Naive thymus-derived CD4-positive, alpha-beta T cell (primary cell): ENCODE results near the gene LAMB1. TPM values are rescaled to one million over a fixed set of nuclear protein-coding genes. Genes with fewer than 3 reads are reported as not detected.

Experiments used
- ATAC-seq: fragments of 150-1000 bp; cut with Tn5 transposase; 2 replicates; pipeline ENCODE4 v1.10.0; 2021; ENCODE audit warnings: mild to moderate bottlenecking, moderate library complexity
- CTCF ChIA-PET: fragments of 350-600 bp; sonication (Branson Sonifier 250); formaldehyde crosslinking; loops from one replicate; lab custom pipeline; 2021; ENCODE audit warnings: antibody characterized with exemption; lab: Charles Lee
- POLR2A ChIA-PET: fragments of 350-600 bp; sonication (Branson Sonifier 250); formaldehyde crosslinking; loops from one replicate; lab custom pipeline; 2021; ENCODE audit warnings: antibody characterized with exemption, inconsistent platforms; lab: Charles Lee
- DNase-seq, 9 donors: peaks; one replicate each; pipeline versions ENCODE4 v3.0.0 to v3.0.0-alpha.2; 2020 to 2022; ENCODE audit warnings: mixed read lengths in 1 of 9
- H3K27ac ChIP-seq: one replicate; pipeline ENCODE4 v1.7.0; 2013; ENCODE audit warnings: mild to moderate bottlenecking, low read depth, low read length, moderate library complexity
- H3K27me3 ChIP-seq, 2 donors: one replicate each; pipeline ENCODE4 v1.7.0; 2013; ENCODE audit warnings: low read length in 2 of 2, mild to moderate bottlenecking in 2 of 2, moderate library complexity in 2 of 2; ENCODE audit not compliant: control insufficient read depth in 2 of 2, insufficient read depth in 2 of 2
- H3K36me3 ChIP-seq, 3 experiments: 1 replicate in 2 of 3; 2 replicates in 1 of 3; pipeline ENCODE4 v1.7.0; 2013; ENCODE audit warnings: low read length in 3 of 3, mild to moderate bottlenecking in 3 of 3, moderate library complexity in 1 of 3; ENCODE audit not compliant: insufficient read depth in 3 of 3, control insufficient read depth in 2 of 3
- H3K4me1 ChIP-seq, 2 donors: one replicate each; pipeline ENCODE4 v1.7.0; 2013; ENCODE audit warnings: low read length in 2 of 2, mild to moderate bottlenecking in 2 of 2, moderate library complexity in 1 of 2; ENCODE audit not compliant: control insufficient read depth in 2 of 2, insufficient read depth in 2 of 2
- H3K4me3 ChIP-seq: 2 replicates; pipeline ENCODE4 v1.7.0; 2013; ENCODE audit warnings: mild to moderate bottlenecking, low read length
- H3K9me3 ChIP-seq, 3 experiments: 1 replicate in 2 of 3; 2 replicates in 1 of 3; pipeline ENCODE4 v1.7.0; 2013; ENCODE audit warnings: low read length in 3 of 3; ENCODE audit not compliant: control insufficient read depth in 2 of 3
- H3K27ac Mint-ChIP-seq, 9 donors: one replicate each; pipeline ENCODE4 v1.8.0; 2020 to 2022; ENCODE audit warnings: mixed read lengths in 9 of 9, mild to moderate bottlenecking in 8 of 9, moderate library complexity in 5 of 9, inconsistent platforms in 2 of 9
- H3K27me3 Mint-ChIP-seq, 5 donors: one replicate each; pipeline ENCODE4 v1.8.0; 2021 to 2022; ENCODE audit warnings: mixed read lengths in 5 of 5, mild to moderate bottlenecking in 1 of 5
- H3K36me3 Mint-ChIP-seq, 5 donors: one replicate each; pipeline ENCODE4 v1.8.0; 2020 to 2022; ENCODE audit warnings: mixed read lengths in 5 of 5, mild to moderate bottlenecking in 3 of 5, inconsistent platforms in 1 of 5
- H3K4me1 Mint-ChIP-seq, 7 donors: one replicate each; pipeline ENCODE4 v1.8.0; 2020 to 2022; ENCODE audit warnings: mixed read lengths in 7 of 7, mild to moderate bottlenecking in 3 of 7, inconsistent platforms in 1 of 7
- H3K4me3 Mint-ChIP-seq, 10 donors: one replicate each; pipeline ENCODE4 v1.8.0; 2020 to 2022; ENCODE audit warnings: mild to moderate bottlenecking in 10 of 10, mixed read lengths in 10 of 10, moderate library complexity in 6 of 10, inconsistent platforms in 2 of 10
- H3K9me3 Mint-ChIP-seq, 11 donors: one replicate each; pipeline ENCODE4 v1.8.0; 2020 to 2022; ENCODE audit warnings: mixed read lengths in 11 of 11, mild to moderate bottlenecking in 4 of 11, inconsistent platforms in 1 of 11, moderate library complexity in 1 of 11
- intact Hi-C, 2 donors: fragments of 100-400 bp; cut with micrococcal nuclease; formaldehyde crosslinking; loops; one replicate each; pipeline ENCODE4 v1.15.1; 2023
- polyA plus RNA-seq, 2 donors: library from polyadenylated mRNA; unstranded; fragments of 300-500 nt; fragmentation: Illumina TruSeq; gene quantifications; one replicate each; pipeline ENCODE4 v1.2.3, GENCODE V29; 2021
- total RNA-seq, 6 experiments: library from RNA in 5 of 6; stranded (reverse) in 5 of 6; gene quantifications; 1 replicate in 5 of 6; 2 replicates in 1 of 6; pipeline ENCODE4 v1.2.3 and lab custom pipeline; 2021 to 2026

The LAMB1 gene
- total and polyA plus RNA-seq, 7 experiments from 2014 or later, result 0.65 to 0.82 TPM; not detected in 5

- no peak overlapping the region for H3K27ac ChIP-seq
- no peak for DNase-seq
- peaks cover 5 to 21% (median 12%) of the 10 kb centered on the region in 5 donors for H3K27me3 Mint-ChIP-seq
- H3K36me3 ChIP-seq, result no peaks in the 10 kb centered on the region
- H3K27ac Mint-ChIP-seq, result no peak overlapping the region
- intact Hi-C loops, result loop anchor here in 1 of 2 donors (10.0 kb wide), 1 partner anchor 130 kb away; no protein-coding TSS in a partner anchor
- H3K4me3 Mint-ChIP-seq, result no peak overlapping the region
- POLR2A ChIA-PET, result no interaction called here
- CTCF ChIA-PET, result interaction anchor here (0.6 kb wide), 1 partner anchor 129 kb away, joined by 5 read pairs; no protein-coding TSS in a partner anchor
- H3K9me3 Mint-ChIP-seq, result no peaks in the 10 kb centered on the region
- peaks cover 0 to 6% (median 0%) of the 10 kb centered on the region in 7 donors for H3K4me1 Mint-ChIP-seq
- no peak for ATAC-seq
- H3K9me3 ChIP-seq, result no peaks in the 10 kb centered on the region
- H3K4me3 ChIP-seq, result no peak overlapping the region
- H3K27me3 ChIP-seq, result peaks cover 0 to 4% of the 10 kb centered on the region in 2 donors
- no peaks in the 10 kb centered on the region for H3K36me3 Mint-ChIP-seq
- H3K4me1 ChIP-seq, result no peaks in the 10 kb centered on the region
Observed at GRCh38 chr7:108014747-108015682, 12.1 kb upstream of the LAMB1 start.

GRCh38 chr7:108014215-108014614 is 11.3 kb upstream of the LAMB1 start:
- intact Hi-C loops, result loop anchor here in 1 of 2 donors (10.0 kb wide), 1 partner anchor 131 kb away; no protein-coding TSS in a partner anchor
- Histone ChIP-seq H3K4me1 (no peaks in the 10 kb centered on the region), H3K4me3 (no peak overlapping the region), H3K9me3 (no peaks in the 10 kb centered on the region), H3K27me3 (peaks cover 0 to 6% of the 10 kb centered on the region in 2 donors), H3K27ac (no peak overlapping the region), H3K36me3 (no peaks in the 10 kb centered on the region)
- Mint-ChIP-seq H3K27ac (no peak overlapping the region), H3K4me1 (peaks cover 0 to 6% (median 0%) of the 10 kb centered on the region in 7 donors), H3K9me3 (no peaks in the 10 kb centered on the region), H3K36me3 (no peaks in the 10 kb centered on the region), H3K4me3 (no peak overlapping the region), H3K27me3 (peaks cover 5 to 13% (median 8%) of the 10 kb centered on the region in 5 donors)
- no peak for ATAC-seq
- ChIA-PET CTCF (no interaction called here), POLR2A (no interaction called here)
- no peak for DNase-seq

- DNase-seq, result no peak
- H3K36me3 ChIP-seq, result no peaks in the 10 kb centered on the region
- H3K9me3 ChIP-seq, result no peaks in the 10 kb centered on the region
- H3K27ac Mint-ChIP-seq, result no peak overlapping the region
- ChIA-PET POLR2A (no interaction called here), CTCF (no interaction called here)
- H3K4me1 ChIP-seq, result no peaks in the 10 kb centered on the region
- H3K27ac ChIP-seq, result no peak overlapping the region
- peaks cover 0 to 6% (median 0%) of the 10 kb centered on the region in 7 donors for H3K4me1 Mint-ChIP-seq
- no peak for ATAC-seq
- no peaks in the 10 kb centered on the region for H3K36me3 Mint-ChIP-seq
- H3K4me3 ChIP-seq, result no peak overlapping the region
- intact Hi-C loops, result loop anchor here in 1 of 2 donors (10.0 kb wide), 1 partner anchor 132 kb away; no protein-coding TSS in a partner anchor
- no peak overlapping the region for H3K4me3 Mint-ChIP-seq
- H3K9me3 Mint-ChIP-seq, result no peaks in the 10 kb centered on the region
- H3K27me3 ChIP-seq, result peaks cover 0 to 6% of the 10 kb centered on the region in 2 donors
- H3K27me3 Mint-ChIP-seq, result peaks cover 4 to 21% (median 13%) of the 10 kb centered on the region in 5 donors
Observed at GRCh38 chr7:108012499-108013430, 9.8 kb upstream of the LAMB1 start.

- no peak overlapping the region for H3K27ac Mint-ChIP-seq
- intact Hi-C loops, result loop anchor here in 1 of 2 donors (10.0 kb wide), 1 partner anchor 134 kb away; no protein-coding TSS in a partner anchor
Observed at GRCh38 chr7:108010377-108010776, 7.4 kb upstream of the LAMB1 start.

GRCh38 chr7:108009873-108010272 is 6.9 kb upstream of the LAMB1 start:
- H3K27ac Mint-ChIP-seq, result no peak overlapping the region
- peaks cover 25 to 40% (median 34%) of the 10 kb centered on the region in 5 donors for H3K27me3 Mint-ChIP-seq
- Histone ChIP-seq H3K36me3 (no peaks in the 10 kb centered on the region), H3K9me3 (no peaks in the 10 kb centered on the region), H3K27ac (no peak overlapping the region), H3K4me3 (no peak overlapping the region), H3K4me1 (no peaks in the 10 kb centered on the region), H3K27me3 (peaks cover 0 to 6% of the 10 kb centered on the region in 2 donors)
- intact Hi-C loops, result loop anchor here in 1 of 2 donors (10.0 kb wide), 1 partner anchor 135 kb away; no protein-coding TSS in a partner anchor
- ChIA-PET POLR2A (no interaction called here), CTCF (no interaction called here)
- H3K4me1 Mint-ChIP-seq, result peaks cover 0 to 4% (median 3%) of the 10 kb centered on the region in 7 donors
- H3K36me3 Mint-ChIP-seq, result no peaks in the 10 kb centered on the region
- no peak for DNase-seq
- peaks cover 0 to 3% (median 0%) of the 10 kb centered on the region in 11 donors for H3K9me3 Mint-ChIP-seq
- no peak for ATAC-seq
- H3K4me3 Mint-ChIP-seq, result no peak overlapping the region

More at GRCh38 chr7:108010377-108010776, 7.4 kb upstream of the LAMB1 start:
- Histone ChIP-seq H3K9me3 (no peaks in the 10 kb centered on the region), H3K27me3 (peaks cover 0 to 6% of the 10 kb centered on the region in 2 donors), H3K27ac (no peak overlapping the region), H3K36me3 (no peaks in the 10 kb centered on the region), H3K4me1 (no peaks in the 10 kb centered on the region), H3K4me3 (no peak overlapping the region)
- H3K4me3 Mint-ChIP-seq, result no peak overlapping the region
- H3K36me3 Mint-ChIP-seq, result no peaks in the 10 kb centered on the region
- POLR2A ChIA-PET, result no interaction called here
- CTCF ChIA-PET, result no interaction called here
- peaks cover 0 to 2% (median 0%) of the 10 kb centered on the region in 7 donors for H3K4me1 Mint-ChIP-seq
- H3K27me3 Mint-ChIP-seq, result peaks cover 20 to 35% (median 29%) of the 10 kb centered on the region in 5 donors
- ATAC-seq (no peak), DNase-seq (no peak)
- H3K9me3 Mint-ChIP-seq, result no peaks in the 10 kb centered on the region

- intact Hi-C loops, result no loop called here
- H3K4me3 ChIP-seq, result no peak overlapping the region
- ChIA-PET POLR2A (no interaction called here), CTCF (no interaction called here)
- H3K27me3 ChIP-seq, result peaks cover 0 to 15% of the 10 kb centered on the region in 2 donors
- no peaks in the 10 kb centered on the region for H3K9me3 ChIP-seq
- no peaks in the 10 kb centered on the region for H3K4me1 ChIP-seq
- DNase-seq (no peak), ATAC-seq (no peak)
- H3K36me3 ChIP-seq, result no peaks in the 10 kb centered on the region
- Mint-ChIP-seq H3K27ac (no peak overlapping the region), H3K27me3 (peaks cover 35 to 51% (median 44%) of the 10 kb centered on the region in 5 donors), H3K4me1 (peaks cover 3 to 10% (median 10%) of the 10 kb centered on the region in 7 donors), H3K9me3 (peaks cover 0 to 3% (median 0%) of the 10 kb centered on the region in 11 donors), H3K4me3 (no peak overlapping the region), H3K36me3 (peaks cover 0 to 5% (median 0%) of the 10 kb centered on the region in 5 donors)
- no peak overlapping the region for H3K27ac ChIP-seq
Observed at GRCh38 chr7:108008827-108009226, 5.9 kb upstream of the LAMB1 start.
